T-helper 9 cell (primary cell): Measurements from ENCODE around the gene PIGO.

Experiments used
- DNase-seq: peaks from one replicate; pipeline ENCODE4 v3.0.0-alpha.2; 2020

Gene PIGO

GRCh38 chr9:35105571-35106342, 9.4 kb upstream of the PIGO start:
- no peak for DNase-seq

- DNase-seq = no peak
Measured at GRCh38 chr9:35105126-35105525, 8.7 kb upstream of the PIGO start.

DNA sequence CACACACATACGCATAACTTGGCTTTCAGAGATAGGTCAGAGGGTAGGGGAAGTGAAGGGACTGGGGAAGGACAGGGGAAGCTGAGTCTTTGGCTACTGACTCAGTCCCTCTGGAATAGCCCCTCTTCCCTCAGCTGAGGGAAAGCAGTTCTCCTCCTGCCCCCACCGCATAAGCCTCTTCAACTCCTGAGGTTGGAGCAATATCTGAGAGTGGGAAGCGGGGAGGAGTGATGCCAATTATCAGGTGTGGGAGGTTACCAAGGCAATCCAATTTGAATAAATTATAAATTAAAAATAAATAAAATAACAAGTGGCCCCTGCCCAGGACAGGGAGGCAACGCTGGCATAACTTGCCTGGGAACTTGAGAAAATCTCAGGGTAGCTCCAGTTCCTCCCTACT, 8.2 kb upstream of the PIGO start:
- no peak for DNase-seq

- no peak for DNase-seq
Measured at GRCh38 chr9:35103660-35104191, 7.3 kb upstream of the PIGO start.

DNA sequence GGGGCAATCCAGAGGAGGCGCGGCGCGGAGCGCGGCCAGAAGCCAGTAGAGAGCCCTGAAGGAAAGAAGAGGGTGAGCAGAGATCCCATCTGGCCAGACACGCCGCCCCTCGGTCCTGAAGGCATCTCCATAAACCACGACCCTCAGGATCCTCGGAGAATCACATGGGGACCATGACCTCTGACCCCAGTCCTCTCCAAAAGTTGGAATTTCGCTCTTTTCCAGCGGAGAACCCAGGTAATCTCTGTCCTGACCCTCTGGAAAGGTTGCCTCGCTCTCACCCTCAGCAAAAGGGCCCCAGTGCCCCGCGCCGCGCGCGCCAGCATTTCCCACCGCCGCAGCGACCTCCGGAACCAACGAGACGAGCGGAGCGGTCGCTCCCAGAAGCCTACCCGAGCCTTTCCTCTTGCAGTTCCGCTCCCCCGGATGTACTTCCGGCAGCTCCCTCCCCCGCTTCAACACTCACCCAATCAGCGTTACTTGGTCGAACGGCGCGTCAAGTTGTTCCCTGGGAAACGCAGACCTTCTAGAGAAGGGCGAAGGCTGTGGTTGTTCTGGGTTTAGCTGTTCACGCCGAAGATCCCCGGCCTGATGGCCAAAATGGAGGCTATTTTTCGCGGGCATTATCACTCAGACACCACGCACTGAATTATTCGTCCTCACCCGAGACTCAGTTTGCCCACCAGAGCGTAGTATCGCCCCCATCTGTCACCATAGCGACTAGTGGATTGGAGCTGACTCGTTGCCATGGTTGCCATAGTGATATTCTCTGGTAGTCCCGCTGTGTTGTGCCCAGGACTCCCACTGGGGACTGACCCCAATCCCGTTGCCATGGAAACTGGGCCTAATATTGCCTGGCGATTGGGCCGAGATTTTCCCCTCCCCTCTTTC, 6.6 kb upstream of the PIGO start, which contains the start of gene STOML2:
Gene STOML2 (minus strand): TSS at position 363 of the 891 bp plus-strand sequence. CDS start 37 bp downstream, at position 326.
- DNase-seq = peak; percentile 86

DNA sequence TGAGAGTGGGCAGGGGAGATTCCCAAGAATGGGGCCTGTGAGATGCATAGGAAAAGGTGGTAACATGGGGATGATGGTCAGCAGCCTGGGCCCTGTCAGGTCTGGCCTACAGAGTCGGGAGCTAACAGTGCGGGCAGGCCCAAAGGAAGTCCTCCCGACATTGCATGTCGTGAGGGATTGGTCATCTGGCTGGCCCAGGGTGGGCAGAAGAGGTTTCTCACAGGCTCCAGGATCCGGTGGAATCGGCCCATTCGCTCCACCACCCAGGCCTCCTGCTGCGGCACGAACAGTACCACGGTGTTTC, 6.0 kb upstream of the PIGO start:
- no peak for DNase-seq

DNA sequence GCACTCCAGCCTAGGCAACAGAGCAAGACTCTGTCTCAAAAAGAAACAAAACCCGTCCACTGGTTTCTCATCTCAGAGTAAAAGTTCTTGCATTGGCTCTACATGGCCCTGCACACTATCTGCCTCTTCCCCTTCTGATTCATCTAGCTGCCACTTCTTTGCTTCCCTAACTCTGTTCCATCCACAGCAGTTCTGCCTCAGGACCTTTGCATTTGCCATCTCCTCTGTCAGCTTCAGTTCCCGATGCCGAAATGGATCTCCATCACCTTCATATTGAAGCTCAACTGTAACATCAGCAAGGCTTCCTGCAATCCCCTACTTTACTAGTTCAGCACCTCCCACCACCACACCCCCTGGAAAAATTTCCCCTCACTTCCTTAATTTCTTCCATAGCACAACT, 1.2 kb upstream of the PIGO start:
- DNase-seq = no peak

- DNase-seq = no peak
Measured at GRCh38 chr9:35091536-35091935, 4.9 kb downstream of the PIGO start.

- no peak for DNase-seq
Measured at GRCh38 chr9:35089434-35089833, 7.0 kb downstream of the PIGO start.

- DNase-seq = no peak
Measured at GRCh38 chr9:35085078-35085477, 11.3 kb downstream of the PIGO start.

DNA sequence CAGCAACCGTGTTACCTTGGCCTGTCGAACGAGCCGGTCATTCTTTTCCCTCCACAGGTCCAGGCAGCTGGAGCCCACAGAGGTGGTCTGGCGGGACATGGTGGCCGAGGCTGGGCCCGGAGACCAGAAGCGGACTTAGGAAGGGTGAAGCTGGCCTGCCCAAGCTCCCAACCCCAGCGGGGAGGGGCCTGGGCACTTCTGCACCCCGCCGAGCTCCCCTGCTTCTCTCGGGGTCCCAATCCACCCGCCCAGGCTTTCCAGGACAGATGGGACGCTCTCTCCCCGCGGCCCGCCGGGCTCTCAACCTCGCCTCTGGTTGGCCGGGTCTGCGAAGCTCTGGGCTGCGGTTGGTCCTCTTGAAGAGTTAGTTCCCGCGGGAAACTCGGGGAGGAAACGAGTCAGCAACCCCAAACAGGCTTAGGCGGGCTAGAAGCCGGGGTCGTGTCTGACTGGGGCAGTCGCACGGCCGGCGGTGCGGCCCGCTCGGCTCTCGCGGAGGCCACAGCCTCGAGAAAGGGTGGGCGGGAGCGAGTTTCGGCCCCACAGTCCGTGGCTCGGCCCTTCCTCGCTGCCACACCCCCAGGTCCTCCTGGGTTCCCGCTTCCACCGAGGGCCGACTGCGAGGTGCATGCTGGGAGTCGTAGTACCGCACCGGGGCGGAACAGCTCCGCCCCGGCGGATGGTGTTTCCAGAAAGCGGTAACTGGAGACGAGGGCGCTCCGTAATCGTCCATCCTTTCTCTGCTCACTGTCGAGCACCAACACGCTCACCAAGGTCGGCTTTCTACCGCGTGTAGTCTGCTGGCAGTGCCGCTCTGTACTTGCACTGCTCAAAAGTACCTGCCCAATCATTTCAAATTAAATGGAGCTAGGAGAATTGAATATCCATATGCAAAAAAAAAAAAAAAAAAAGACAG, 16.7 kb downstream of the PIGO start, which contains the start of gene FANCG:
Gene FANCG (minus strand): TSS at position 517 of the 916 bp plus-strand sequence. CDS start 418 bp downstream, at position 99.
- peak; percentile 67 for DNase-seq

GRCh38 chr9:35079041-35079425, 17.4 kb downstream of the PIGO start:
- no peak for DNase-seq

DNA sequence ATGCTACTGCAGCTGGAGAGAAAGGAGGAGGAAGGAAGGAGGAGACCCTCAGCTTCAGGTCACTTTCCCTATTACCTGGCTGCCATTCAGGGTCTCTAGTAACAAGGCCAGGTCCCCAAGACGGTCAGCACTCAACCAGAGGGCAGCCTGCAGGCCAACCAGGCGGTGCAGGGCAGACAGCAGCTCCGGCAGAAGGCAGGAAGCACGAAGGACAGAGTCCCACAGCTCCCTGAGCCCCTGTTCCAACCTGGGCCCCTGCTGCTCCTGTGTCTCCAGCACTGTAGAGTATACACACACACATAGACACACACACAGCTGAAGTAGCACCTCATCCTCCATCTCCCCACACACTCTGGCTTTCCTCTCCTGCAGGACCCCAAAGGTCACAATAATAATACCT, 18.3 kb downstream of the PIGO start:
- DNase-seq = no peak

DNA sequence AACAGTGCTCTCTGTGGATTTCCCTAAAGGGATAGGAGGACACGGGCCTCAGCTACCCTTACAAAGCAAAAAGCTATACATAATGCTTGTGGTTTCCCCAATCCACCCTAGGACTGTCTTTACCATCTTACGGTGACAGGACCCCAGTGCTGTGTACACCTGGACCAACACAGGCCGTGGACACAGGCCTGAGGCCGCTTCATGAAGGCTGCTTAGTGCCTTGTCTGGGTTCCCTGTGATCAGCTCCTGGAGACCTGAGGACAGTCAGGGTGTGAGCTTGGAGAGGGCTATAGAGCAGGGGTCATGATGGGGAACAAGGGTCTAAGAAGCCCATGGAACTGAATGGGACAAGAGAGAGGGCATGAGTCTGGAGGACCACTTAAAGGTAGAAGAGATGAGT, 19.5 kb downstream of the PIGO start:
- no peak for DNase-seq

DNA sequence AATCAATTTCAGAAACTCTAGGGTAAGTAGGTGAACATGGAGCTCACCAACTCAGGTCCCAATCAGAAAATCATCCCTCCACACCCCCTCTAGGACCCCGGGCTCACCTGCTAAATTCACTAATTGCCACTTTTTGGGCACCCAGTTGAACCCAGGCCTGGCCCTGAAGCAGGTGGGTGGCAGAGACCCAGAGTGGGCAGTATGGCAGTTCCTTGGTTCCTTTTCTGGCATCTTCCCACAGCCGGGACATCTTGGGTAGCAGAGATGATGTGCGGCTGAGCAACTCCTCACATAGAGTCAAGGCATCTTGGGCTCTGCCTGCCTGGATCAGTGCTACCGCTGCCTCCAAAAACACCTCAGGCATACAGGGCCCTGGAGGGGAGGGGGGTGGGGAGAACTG, 21.0 kb downstream of the PIGO start:
- DNase-seq = no peak

DNA sequence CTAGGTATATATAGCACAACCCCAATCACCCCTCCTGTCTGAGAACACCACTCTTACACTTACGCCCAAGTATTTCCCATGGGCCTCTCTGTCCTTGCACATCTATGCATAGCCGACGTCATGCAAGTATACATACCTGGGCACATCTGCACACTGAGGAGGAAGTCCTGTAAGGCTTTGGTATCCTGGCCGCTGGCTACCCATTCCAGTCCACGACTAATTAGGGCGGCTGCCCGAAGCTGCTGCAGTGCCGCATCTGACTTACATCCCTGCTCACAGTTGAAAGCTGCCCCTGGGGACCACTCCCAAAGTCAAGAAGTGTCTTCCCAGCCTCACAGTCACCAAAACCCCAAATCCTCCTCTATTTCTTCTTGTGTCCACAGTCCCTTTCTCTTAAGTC, 21.6 kb downstream of the PIGO start:
- DNase-seq = no peak

DNA sequence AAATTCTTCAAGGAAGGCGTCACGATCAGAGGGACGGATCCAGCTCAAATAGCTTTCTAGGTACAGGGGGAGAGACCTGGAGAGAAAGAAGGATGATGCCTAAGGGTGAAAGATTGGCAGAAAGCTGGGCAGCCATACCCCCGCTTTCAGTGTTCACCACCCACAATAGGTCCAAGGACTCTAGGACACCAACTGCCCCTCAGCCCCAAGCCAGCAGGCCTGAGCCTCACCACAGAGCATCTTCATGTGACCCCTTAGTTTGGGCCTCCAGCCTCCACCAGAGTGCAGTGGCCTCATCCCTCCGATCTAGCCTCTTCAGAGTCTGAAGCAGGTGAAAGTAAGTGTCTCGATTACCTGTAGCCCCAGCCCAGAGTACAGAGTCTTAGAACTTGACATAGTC, 22.2 kb downstream of the PIGO start:
- no peak for DNase-seq

GRCh38 chr9:35073279-35073612, 23.1 kb downstream of the PIGO start:
- DNase-seq = no peak

- peak; percentile 92 for DNase-seq
Measured at GRCh38 chr9:35072461-35073278, 23.7 kb downstream of the PIGO start, which contains the start of gene VCP. TSS of gene VCP (minus strand) at chr9:35072625. CDS start at chr9:35072353, 272 bp downstream.

DNA sequence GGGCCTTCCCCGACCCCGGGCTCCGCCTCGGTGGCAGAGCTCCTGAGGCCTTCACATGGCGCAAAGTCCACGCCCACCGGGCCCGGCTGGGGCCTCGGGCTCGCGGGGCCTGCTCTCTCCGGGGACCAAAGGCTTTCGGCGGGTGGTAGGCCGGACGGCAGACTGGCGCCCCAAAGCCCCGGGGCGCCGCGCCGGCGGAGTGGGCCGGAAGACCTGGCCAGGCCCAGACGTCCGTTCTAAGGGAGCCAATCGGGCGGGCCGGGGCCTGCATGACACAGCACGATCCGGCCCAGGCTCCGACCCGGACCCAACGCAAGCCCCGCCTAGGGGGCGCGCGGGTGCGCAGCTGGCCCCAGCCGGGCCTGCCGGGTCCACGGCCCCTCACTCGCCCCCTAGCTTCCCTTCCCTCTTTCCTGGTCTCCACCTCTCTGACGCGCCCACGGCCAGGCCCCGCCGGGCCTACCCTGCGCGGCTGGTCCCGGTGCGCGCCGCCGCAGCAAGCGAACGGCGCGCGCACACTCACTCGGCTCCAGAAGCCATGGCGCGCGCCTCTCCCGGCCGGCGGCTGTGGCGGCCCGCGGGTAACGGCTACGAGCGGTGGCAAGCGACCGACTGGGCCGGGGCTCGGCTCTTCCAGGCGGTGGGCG, 24.5 kb downstream of the PIGO start:
- DNase-seq = peak; percentile 62
